Superior temporal gyrus (tissue), 1 donor: ENCODE measurements around the gene HINFP.
"Not testable (repeated sequence)": the region's sequence is repeated elsewhere in the genome, so short reads cannot be mapped to it uniquely, and the experiment has no call there.

Experiments
- DNase-seq: peaks from one replicate; pipeline ENCODE4 v3.0.0-alpha.2; 2016; ENCODE audit errors: extremely low spot score

HINFP gene

GRCh38 chr11:119117004-119117706, 4.2 kb upstream of the HINFP start:
- no peak for DNase-seq

DNA sequence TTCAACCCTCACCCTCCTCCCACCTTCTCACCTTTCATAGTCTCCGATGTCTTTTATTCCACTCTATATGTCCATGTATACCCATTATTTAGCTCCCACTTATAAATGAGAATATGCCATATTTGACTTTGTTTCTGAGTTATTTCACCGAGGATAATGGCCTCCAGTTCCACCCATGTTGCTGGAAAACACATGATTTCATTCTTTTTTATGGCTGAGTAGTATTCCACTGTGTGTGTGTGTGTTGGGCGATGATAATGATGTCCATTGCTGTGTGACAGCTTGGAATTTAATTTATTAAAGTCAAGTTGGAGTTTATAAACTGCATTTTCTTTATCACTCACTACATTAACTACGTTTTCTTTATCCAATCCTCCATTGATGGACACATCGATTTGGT, 3.2 kb upstream of the HINFP start:
- no peak for DNase-seq

GRCh38 chr11:119118946-119119345, 2.4 kb upstream of the HINFP start:
- DNase-seq, result no peak

DNA sequence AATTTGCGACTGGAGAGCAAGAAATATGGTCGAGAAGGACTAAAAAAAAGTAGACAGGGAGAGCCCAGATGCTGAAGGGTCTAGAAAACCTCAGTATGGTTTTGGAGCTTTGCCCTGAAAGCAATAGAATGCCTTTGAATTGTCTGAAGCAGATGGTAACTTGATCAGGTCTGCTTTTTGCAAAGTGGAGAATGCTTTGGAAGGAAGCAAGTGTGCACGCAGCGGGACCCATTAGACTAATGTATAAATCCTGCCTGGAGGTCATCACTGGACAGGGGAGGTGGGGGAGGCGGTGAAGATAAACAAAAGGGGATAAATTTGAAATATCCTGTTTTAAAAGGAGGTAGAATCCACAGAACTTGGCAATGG, 757 bp upstream of the HINFP start:
- DNase-seq, result no peak

- DNase-seq, result no peak
Measured at GRCh38 chr11:119121811-119122124, 388 bp downstream of the HINFP start.

- no peak for DNase-seq
Measured at GRCh38 chr11:119125821-119126220, 4.4 kb downstream of the HINFP start.

DNA sequence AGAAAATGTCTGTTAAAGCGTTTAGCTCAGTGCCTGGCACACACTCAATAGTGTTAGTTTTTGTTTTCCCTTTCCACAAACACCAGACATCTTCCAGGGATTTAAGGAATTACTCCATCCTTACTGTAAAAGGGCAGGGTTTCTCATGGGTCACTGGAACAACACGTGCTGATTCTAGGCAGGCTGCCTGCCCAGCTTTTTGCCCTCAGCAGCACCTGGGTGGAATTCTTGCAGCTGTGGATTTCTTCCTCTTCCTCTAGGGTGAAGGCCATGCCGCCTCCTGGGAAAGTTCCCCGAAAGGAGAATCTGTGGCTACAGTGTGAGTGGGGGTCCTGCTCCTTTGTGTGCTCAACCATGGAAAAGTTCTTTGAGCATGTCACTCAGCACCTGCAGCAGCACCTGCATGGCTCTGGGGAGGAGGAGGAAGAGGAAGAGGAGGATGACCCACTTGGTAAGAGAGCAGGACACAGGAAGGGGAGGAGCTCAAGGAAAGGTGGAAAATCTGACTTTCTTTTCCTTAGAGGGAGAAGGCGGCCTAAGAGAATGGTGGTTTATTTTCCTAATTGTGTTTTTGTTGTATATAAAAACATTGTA, 5.4 kb downstream of the HINFP start:
- DNase-seq, result no peak

DNA sequence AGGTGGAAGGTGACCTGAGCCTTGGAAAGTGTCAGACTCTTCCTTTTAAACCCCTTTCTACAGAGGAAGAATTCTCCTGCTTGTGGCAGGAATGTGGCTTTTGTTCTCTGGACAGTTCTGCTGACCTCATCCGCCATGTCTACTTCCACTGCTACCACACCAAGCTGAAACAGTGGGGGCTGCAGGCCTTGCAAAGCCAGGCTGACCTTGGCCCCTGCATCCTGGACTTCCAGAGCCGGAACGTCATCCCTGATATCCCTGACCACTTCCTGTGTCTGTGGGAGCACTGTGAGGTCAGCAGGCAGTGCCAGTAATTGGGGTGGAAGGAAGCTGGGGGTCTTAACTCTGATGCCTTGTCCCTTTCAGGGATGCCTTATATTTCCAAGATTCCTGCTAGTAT, 9.3 kb downstream of the HINFP start:
- no peak for DNase-seq

GRCh38 chr11:119134389-119134978, 13.1 kb downstream of the HINFP start:
- DNase-seq, result no peak

GRCh38 chr11:119139276-119139675, 17.9 kb downstream of the HINFP start:
- not testable (repeated sequence) for DNase-seq

GRCh38 chr11:119144825-119145486, 23.6 kb downstream of the HINFP start:
- DNase-seq, result peak; percentile 57

- no peak for DNase-seq
Measured at GRCh38 chr11:119145551-119145950, 24.2 kb downstream of the HINFP start.

DNA sequence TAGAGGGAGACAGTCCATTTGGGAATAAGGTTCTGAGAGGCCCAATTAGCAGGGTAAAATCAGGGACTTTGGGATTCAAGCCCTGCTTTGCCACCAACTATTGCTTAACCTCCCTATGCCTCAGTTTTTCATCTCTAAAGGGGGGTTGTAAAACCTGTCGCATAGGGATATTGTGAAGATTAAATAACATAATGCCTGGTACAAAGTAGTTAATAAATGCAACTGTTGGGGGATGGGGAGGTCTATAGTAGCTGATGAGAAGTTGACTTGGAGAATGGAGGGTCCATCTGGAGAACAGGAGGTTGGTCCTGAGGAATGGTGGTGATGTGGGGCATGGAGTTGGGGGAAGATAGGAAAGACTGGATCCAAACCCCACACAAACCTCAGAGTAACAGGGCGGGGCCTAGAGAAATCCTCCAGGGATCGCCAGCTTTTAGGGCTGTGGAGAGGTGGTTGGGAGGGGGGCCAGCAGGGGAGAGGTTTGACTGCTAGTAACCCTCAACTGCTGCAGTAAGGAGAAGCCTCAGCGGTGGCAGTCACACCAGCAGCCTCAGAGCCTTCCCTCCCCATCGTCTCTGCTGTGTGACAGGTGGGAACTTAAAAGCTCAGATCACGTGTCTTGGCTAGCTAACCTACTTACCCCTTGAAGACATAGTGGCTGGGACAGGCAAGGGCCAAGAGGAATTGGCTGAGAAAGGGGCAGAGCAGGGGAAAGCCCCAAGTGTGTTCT, 26.4 kb downstream of the HINFP start:
- DNase-seq, result no peak

DNA sequence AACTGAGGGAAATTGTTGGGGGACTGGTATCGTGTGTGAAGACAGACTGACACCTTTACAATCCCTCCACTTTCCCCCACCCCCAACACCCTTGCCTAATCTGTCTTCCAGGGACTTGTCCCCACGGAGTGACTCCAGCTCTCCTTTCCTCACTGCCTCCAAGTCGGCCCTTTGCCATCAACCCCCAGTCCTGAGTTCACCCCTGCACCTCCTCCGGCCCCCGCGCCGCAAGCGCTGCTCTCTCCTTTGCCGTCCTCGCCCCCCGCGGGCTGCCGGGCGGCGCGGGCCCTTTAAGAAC, 27.3 kb downstream of the HINFP start:
- DNase-seq, result no peak

DNA sequence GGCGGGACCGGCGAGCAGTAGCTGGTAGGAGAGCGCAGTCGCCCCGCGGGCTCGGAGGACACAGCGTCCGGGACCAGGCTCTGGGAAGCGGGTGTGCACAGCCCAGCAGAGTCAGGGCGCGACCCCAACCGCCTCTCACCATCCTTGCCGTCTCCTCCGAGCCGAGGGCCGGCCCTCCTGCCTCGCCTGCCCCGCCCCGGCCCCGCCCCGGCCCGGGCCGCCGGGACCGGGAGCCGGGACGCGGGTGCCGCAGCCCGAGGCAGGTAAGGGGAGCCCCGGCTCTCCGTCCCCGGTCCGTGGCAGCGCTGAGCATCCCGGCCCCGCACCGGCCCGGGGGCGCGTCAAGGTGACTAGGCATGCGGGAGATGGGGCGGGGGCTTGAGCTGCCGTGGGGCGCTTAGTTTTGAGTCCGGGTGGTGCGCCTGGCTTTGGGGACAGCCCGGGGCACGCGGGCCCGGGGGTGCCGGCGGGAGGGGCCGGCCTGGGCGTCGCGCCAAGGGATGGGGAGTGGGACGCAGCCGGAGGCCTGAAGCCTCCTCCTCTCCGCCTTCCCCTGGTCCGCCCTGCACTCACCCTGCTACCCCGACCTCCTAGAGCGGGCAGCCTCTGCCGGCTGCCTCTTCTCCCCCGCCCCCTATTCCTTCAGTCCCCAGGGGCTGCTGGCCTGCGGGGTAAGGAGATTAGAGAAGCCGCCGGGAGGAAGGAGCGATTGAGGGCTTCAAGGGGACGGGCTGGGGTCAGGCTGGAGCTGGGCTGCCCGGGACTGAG, 27.8 kb downstream of the HINFP start, which contains the start of gene ABCG4:
Gene ABCG4 (plus strand): TSS at position 35 of the 768 bp plus-strand sequence. CDS start 914 bp downstream, outside the sequence.
- no peak for DNase-seq

- DNase-seq, result no peak
Measured at GRCh38 chr11:119149786-119150275, 28.5 kb downstream of the HINFP start.

- no peak for DNase-seq
Measured at GRCh38 chr11:119152043-119152442, 30.7 kb downstream of the HINFP start.

GRCh38 chr11:119152604-119153003, 31.2 kb downstream of the HINFP start:
- DNase-seq, result no peak

DNA sequence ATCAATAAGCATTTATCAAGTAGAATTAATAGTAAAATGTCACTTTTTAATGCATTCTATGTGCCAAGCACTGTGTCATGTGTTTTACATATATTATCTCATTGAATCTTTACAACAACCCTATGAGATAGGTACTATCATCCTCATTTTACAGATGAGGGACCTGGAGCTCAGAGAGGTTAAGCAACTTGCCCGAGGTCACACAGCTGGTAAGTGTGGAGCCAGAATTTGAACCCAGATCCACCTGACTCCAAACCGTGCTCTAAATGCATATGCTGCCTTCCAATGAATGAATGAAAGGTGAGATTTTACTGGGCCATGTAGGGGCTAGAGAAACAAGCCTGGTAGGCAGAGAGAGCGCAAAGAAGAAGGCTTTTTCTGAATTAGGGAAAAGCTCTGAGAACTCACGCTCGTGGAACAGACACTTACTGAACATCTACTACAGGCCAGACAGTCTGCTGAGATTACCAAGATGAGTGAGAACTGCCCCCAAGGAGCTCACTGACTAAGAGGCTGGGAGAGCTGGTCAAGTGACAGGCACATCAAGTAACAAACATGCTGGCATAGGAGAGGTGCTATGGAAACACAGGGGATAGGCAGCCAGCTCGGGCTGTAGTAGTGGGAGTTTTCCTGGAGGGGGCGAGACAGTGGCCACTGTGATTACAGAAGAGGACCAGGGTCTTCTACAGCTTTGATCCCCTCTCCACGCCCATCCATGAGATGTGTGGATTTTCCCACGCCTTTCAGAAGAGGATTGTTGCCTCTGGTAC, 31.9 kb downstream of the HINFP start:
- DNase-seq, result no peak

GRCh38 chr11:119154178-119154577, 32.8 kb downstream of the HINFP start:
- no peak for DNase-seq
